ENCODE results near the gene MAP9. TPM values are rescaled to one million over a fixed set of nuclear protein-coding genes. Genes with fewer than 3 reads are reported as not detected.
"Not testable (repeated sequence)": the region's sequence is repeated elsewhere in the genome, so short reads cannot be mapped to it uniquely, and the experiment has no call there.

The MAP9 gene
- 13.6 to 24.5 TPM (median 14.0 TPM) in 3 replicates for total RNA-seq
- long read RNA-seq, full-length matches to known transcripts = 1 of 8 reads
- long read RNA-seq, partial matches to known transcripts = 0 of 8 reads
- long read RNA-seq, other reads (novel, unspliced or antisense) = 7 of 8 reads

- Mint-ChIP-seq H3K36me3 (ENCODE audit: low read depth) (peaks cover 3% of the 10 kb centered on the region), H3K4me1 (ENCODE audit: low read depth) (peaks cover 17% of the 10 kb centered on the region), H3K27me3 (ENCODE audit: low read depth) (no peaks in the 10 kb centered on the region), H3K27ac (ENCODE audit: unreplicated experiment) (peak within 1 kb of the TSS; percentile 83), H3K9me3 (ENCODE audit: low read depth) (no peaks in the 10 kb centered on the region), H3K4me3 (ENCODE audit: unreplicated experiment) (peak within 1 kb of the TSS; percentile 85)
- peak; percentile 98 for DNase-seq (ENCODE audit: low spot score)
- TF ChIP-seq CTCF (IDR thresholded peaks at IDR 0.05) = peak; percentile 28
These were observed at the start of gene MAP9 for GRCh38 chr4:155376387-155377268. Gene MAP9, minus strand, starts transcription at chr4:155376965. Its CDS starts 1,115 bp downstream, at chr4:155375850.

- not testable (repeated sequence) for H3K4me3 Mint-ChIP-seq (ENCODE audit: unreplicated experiment); H3K27ac Mint-ChIP-seq (ENCODE audit: unreplicated experiment); H3K27me3 Mint-ChIP-seq (ENCODE audit: low read depth); DNase-seq (ENCODE audit: low spot score); H3K9me3 Mint-ChIP-seq (ENCODE audit: low read depth); H3K4me1 Mint-ChIP-seq (ENCODE audit: low read depth); H3K36me3 Mint-ChIP-seq (ENCODE audit: low read depth)
These were observed 48.0 kb upstream of the MAP9 start for GRCh38 chr4:155424778-155425177.

- Mint-ChIP-seq H3K4me1 (ENCODE audit: low read depth) (peaks cover 6% of the 10 kb centered on the region), H3K9me3 (ENCODE audit: low read depth) (peaks cover 2% of the 10 kb centered on the region), H3K4me3 (ENCODE audit: unreplicated experiment) (no peak overlapping the region), H3K36me3 (ENCODE audit: low read depth) (no peaks in the 10 kb centered on the region), H3K27ac (ENCODE audit: unreplicated experiment) (no peak overlapping the region), H3K27me3 (ENCODE audit: low read depth) (no peaks in the 10 kb centered on the region)
- no peak for DNase-seq (ENCODE audit: low spot score)
- TF ChIP-seq CTCF (IDR thresholded peaks at IDR 0.05) = no peak
These were observed 46.9 kb upstream of the MAP9 start for GRCh38 chr4:155423671-155424070.

GRCh38 chr4:155419266-155419665, 42.5 kb upstream of the MAP9 start:
- H3K36me3 Mint-ChIP-seq (ENCODE audit: low read depth) = no peaks in the 10 kb centered on the region
- H3K4me1 Mint-ChIP-seq (ENCODE audit: low read depth) = peaks cover 9% of the 10 kb centered on the region
- H3K9me3 Mint-ChIP-seq (ENCODE audit: low read depth) = no peaks in the 10 kb centered on the region
- DNase-seq (ENCODE audit: low spot score) = no peak
- no peaks in the 10 kb centered on the region for H3K27me3 Mint-ChIP-seq (ENCODE audit: low read depth)
- H3K4me3 Mint-ChIP-seq (ENCODE audit: unreplicated experiment) = no peak overlapping the region
- no peak overlapping the region for H3K27ac Mint-ChIP-seq (ENCODE audit: unreplicated experiment)
- no peak for TF ChIP-seq CTCF (IDR thresholded peaks at IDR 0.05)

- Mint-ChIP-seq H3K36me3 (ENCODE audit: low read depth) (no peaks in the 10 kb centered on the region), H3K4me1 (ENCODE audit: low read depth) (peaks cover 9% of the 10 kb centered on the region)
These were observed 38.9 kb upstream of the MAP9 start for GRCh38 chr4:155415662-155416061.

More at GRCh38 chr4:155415662-155416061, 38.9 kb upstream of the MAP9 start:
- no peaks in the 10 kb centered on the region for H3K9me3 Mint-ChIP-seq (ENCODE audit: low read depth)
- H3K4me3 Mint-ChIP-seq (ENCODE audit: unreplicated experiment) = no peak overlapping the region
- no peak for TF ChIP-seq CTCF (IDR thresholded peaks at IDR 0.05)
- H3K27ac Mint-ChIP-seq (ENCODE audit: unreplicated experiment) = no peak overlapping the region
- no peak for DNase-seq (ENCODE audit: low spot score)
- H3K27me3 Mint-ChIP-seq (ENCODE audit: low read depth) = peaks cover 4% of the 10 kb centered on the region

Data from chondrocyte (in vitro differentiated cells).